Activated CD8-positive, alpha-beta memory T cell treated with anti-CD3 and anti-CD28 coated beads for 1 hour (primary cell): ENCODE measurements around the gene GSC.
"Not testable (repeated sequence)": the region's sequence is repeated elsewhere in the genome, so short reads cannot be mapped to it uniquely, and the experiment has no call there.

Experiments
- DNase-seq, 2 donors: peaks; one replicate each; pipeline ENCODE4 v3.0.0-alpha.2; 2020; ENCODE audit warnings: low read depth in 1 of 2; ENCODE audit errors: extremely low read depth in 1 of 2

The GSC gene

DNA sequence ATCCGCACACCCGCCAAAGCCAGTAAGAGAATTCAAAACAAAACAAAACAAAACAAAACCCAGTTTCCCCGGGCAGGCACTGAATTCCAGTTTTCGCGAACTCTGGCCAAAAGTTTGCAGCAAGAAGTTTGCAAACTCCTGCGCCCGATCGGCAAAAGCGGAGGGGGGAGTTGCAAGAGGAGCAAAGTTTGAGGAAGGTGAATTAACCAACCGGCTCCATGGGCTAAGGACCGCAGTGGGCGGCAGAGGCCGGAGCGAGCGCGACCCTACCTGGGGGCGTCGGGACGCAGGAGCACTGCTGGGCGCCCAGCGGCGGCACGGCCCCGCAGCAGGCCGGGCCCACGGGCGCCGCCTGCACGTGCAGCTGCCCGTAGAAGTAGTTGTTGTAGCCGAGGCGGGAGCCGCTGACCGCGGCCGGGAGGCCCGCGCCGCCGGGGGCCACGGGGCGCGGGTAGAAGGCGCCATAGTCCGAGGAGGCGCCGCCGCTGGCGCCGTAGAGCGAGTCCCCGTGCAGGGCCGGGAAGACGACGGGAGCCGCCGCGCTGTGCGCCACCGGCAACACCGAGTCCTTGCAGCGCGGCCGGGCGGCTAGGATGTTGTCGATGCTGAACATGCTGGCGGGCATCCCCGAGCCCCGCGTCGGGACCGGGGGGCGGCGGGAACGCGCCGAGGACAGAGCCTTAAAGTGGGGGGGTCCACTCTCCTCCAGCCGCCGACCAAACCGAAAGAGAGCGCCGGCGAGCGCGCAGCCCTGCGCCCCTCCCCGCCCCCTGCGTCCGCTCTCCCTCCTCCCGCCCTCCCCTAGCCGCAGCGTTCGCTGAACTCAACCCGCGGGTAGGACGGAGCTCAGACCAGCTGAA, at the start of gene GSC:
Gene GSC, minus strand, starts transcription at position 723 of the 860 bp plus-strand sequence. Its CDS starts 98 bp downstream, at position 625.
- no peak for DNase-seq

DNA sequence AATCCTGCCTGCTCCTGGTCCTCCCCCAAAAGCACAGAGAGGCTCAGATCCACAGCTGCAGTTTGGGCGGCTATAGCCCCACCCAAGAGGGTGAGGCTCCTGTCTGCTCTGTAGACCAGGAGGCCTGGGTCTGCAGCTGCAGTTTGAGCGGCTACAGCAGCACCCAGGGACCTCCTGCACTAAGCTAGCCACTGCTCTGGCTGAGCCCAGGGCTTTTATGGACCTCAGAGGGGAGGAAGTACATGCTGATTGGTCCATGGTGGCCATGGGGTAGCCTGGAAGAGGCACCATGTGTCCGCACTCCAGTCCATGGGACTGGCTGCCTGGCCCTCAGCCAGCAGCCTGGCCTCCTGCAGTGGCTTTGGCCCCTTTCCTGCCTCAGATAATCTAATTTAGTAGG, 49.6 kb upstream of the GSC start:
- DNase-seq, result no peak

DNA sequence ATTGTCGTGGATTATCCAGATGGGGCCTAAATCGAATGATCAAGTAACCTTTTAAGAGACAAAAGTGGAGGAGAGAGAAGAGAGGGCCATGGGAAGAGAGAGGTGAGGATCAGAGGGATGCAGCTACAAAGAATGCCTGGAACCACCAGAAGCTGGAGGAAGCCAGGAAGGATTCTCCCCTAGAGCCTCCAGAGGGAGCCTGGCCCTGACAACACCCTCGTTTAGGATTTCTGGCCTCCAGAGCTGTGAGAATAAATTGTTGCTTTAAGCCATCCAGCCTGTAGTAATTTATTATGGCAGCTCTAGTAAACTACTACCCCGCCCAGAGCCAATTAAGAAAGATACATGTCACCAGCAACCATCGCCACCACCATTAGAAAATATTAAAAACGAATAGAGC, 46.2 kb upstream of the GSC start:
- DNase-seq, result no peak

DNA sequence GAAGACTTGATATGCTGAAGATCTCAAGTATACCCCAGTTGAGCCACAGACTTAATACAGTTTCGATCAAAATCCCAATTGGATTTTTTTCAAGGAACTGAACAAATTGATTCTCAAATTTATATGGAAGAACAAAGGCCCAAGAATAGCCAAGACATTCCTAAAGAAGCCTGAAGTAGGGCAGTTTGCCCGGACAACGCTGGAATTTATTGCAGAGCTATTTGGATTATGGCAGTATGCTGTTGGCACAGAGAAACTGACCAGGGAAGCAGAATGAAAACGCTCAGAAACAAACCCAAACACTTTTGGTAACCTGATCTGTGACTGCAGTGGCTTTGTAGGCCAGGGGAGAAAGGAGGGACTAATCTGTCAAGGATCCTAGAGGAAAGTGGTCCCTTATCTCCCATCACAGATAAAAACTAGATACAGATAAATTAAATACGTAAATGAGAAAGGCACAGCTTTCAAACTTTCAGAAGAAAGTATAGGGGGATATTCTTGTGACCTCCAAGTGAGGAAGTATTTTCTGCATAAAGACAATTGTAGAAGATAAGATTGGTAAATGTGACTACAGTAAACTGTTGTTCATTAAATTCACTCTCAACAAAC, 35.9 kb upstream of the GSC start:
- no peak for DNase-seq

GRCh38 chr14:94801225-94801624, 31.3 kb upstream of the GSC start:
- DNase-seq, result no peak

GRCh38 chr14:94800764-94801163, 30.9 kb upstream of the GSC start:
- not testable (repeated sequence) for DNase-seq

DNA sequence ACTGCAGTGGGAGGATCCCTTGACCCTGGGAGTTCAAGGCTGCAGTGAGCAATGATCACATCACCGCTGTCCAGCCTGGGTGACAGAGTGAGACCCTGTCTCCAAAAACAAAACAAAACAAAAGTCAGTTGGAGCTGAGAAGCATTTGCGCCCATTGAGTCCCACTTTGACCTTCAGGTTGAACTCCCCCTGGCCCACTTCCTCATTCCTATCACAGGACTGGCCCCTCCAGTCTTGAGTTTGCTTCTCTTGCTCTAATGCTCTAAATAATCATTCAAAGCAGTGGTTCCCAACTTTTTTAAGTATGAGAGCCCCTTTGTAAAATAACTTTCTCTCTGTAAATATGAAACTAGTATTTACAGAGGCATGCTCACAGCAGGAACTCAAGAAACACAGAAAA, 28.0 kb upstream of the GSC start:
- no peak for DNase-seq

DNA sequence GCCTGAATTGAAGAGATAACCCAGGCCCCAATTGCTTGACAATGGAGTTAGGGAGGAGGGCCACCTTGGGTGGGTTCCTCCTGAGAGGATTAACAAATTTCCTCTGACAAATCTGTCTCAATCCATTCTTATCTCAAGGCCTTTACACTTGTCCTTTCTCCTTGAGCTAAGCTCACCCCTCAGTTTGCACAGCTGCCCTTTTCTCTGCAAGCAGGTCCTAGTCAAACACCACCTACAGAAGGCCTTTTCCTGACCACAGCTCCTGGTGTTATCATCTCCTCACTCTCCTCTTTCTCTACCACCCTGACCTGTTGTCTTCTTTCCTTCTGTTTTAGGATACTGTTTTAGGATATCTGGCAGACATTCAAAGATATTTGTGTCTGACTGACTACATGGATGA, 26.4 kb upstream of the GSC start:
- no peak for DNase-seq

DNA sequence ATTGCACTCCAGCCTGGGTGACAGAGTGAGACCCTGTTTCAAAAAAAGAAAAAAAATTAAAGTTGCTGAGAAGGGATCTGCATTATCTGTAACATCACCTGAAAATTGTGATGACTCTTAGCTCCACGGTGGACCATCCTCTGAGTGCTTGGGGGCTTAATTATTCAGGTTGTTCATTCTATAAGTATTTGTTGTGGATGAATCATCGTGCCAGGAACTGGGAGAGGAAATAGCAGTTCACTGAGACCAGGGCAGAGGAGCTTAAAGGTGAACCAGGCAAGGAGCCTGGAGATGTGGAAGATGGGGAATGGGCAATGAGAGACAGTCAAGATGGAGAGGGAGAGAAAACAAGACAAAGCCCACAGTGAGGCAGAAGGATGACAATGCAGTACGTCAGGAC, 25.5 kb upstream of the GSC start:
- no peak for DNase-seq

DNA sequence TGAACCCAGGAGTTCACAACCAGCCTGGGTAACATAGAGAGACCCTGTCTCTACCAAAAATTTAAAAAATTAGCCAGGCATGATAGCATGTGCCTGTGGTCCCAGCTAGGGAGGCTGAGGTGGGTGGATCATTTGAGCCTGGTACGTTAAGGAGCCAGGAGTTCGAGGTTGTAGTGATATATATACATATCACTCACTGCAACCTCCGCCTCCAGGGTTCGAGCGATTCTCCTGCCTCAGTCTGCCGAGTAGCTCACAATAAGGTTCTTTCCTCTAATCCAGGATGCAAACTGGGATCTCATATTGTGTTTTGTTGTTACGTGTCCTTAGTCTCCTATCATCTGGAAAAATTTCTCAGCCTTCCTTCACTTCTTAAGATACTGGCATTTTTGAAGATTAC, 24.0 kb upstream of the GSC start:
- DNase-seq, result no peak

- no peak for DNase-seq
Observed at GRCh38 chr14:94787655-94788054, 17.7 kb upstream of the GSC start.

GRCh38 chr14:94787092-94787491, 17.2 kb upstream of the GSC start:
- no peak for DNase-seq

DNA sequence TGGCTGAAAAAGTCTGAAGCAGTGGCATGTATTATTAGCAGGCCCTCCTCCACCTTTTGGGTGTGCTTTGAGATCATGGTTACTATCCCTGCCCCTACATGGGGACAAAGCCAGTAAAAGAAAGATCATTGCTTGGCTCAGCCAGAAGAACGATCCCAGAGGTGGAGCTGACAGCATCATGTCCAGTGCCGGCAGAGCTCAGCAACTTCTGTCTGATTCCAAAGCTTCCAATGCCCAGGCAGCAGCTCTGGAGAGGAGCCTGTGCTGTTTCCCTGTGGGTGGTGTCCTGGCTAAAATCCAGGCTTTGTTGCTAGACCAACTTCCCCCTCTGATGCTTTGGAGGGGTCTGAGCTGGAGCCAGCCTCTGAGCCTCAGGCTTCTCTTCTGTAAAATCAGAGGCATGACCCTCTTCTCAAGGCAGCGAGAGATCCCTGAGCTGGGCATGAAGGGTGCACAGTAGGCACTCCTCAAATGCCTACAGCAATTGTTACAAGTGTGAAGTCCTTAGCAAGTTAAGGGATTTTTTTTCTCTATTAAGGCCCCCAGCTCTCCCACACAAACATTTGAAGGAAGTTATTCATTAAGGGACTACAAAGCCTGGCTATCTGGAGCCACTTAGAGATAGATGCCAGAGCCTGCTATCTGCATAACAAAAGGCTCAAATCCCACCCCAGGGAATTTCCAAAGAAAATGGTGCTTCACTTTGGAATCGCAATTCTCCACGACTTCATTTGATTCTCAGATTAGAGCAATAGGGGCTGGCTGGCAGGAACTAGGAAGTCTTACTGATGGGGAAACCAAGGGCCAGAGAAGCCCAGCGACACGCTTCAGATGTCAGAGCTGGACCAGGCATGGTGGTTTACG, 10.9 kb upstream of the GSC start:
- no peak for DNase-seq

GRCh38 chr14:94779713-94780112, 9.8 kb upstream of the GSC start:
- no peak for DNase-seq

GRCh38 chr14:94775871-94776210, 5.9 kb upstream of the GSC start:
- DNase-seq, result no peak

GRCh38 chr14:94775091-94775870, 5.4 kb upstream of the GSC start:
- DNase-seq, result no peak

DNA sequence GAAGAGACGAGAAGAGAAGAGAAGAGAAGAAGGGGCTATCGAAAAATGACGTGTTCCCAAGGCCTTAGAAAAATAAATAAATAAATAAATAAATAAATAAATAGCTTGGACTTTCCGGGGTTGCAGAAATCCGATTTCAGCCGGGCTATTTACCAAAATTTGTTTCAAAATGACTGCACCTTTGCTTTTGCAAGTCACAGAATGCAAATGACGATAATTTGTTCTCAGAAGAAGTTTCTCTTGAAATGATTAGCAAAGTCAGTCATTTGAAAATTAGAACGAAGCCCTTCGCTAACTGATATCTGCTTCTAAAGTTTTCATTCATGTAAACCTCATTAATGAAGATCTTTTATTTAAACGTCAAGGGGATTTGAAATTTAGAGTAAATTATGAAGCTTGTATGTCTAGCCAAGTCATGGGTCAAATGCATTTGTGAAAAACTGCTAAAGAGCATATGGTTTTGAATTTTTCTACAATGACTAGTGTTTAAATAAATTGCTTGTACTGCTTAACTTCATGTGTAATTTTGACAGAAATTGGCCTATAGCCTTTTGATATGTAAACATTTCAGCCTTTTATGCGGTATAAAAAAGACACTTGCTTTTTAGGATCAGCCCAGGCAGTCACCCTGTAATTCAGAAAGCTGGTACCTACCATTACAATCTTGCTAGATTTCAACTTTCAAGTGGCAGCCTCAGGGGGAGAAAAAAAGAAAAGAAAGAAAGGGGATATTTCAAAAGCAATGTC, 4.6 kb upstream of the GSC start:
- DNase-seq, result no peak

- DNase-seq, result no peak
Observed at GRCh38 chr14:94773655-94774343, 3.9 kb upstream of the GSC start.

DNA sequence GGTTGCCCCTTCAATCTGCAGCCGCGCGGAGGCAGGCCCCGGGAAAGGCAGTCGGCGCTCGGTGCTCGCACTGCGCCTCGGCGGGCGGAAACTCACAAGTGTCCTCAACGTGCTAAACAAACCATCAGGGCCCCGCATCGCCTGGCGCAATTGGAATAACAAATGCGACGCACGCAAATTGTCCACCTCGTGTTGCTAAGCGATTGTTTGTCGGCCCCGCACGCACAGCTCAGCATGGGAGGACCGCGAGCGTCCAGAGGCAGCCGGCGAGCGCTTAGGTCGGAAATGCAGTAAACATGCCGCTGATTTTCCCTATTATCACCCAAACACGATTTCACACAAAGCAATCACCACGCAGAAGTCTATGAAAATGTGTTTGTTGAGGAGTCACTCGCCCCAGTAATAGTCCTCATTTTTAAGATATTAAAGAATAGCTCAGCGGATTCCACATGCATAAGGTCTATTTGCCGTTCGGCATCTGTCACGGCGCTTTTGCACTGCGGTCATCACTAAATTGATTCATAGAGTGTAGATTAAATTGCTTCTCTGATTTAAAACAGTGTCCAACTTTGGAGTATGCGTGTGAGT, 3.2 kb upstream of the GSC start:
- DNase-seq, result no peak
